OCI-LY1 (cell line): ENCODE measurements around the gene BRCA1.

Experiments used
- CTCF ChIP-seq: fragments of 200-600 bp; sonication (generic), shearing (Covaris generic); IDR thresholded peaks from 2 replicates; pipeline ENCODE4 v1.5.1; 2017; ENCODE audit warnings: mild to moderate bottlenecking, antibody characterized with exemption, low read length, moderate library complexity, mixed read lengths
- EZH2 ChIP-seq: fragments of 200-600 bp; sonication (generic), shearing (Covaris generic); IDR thresholded peaks from 2 replicates; pipeline ENCODE4 v1.8.0; 2017; ENCODE audit warnings: borderline replicate concordance, mixed run types, mild to moderate bottlenecking, antibody characterized with exemption, low read length, moderate library complexity, mixed read lengths

DNA sequence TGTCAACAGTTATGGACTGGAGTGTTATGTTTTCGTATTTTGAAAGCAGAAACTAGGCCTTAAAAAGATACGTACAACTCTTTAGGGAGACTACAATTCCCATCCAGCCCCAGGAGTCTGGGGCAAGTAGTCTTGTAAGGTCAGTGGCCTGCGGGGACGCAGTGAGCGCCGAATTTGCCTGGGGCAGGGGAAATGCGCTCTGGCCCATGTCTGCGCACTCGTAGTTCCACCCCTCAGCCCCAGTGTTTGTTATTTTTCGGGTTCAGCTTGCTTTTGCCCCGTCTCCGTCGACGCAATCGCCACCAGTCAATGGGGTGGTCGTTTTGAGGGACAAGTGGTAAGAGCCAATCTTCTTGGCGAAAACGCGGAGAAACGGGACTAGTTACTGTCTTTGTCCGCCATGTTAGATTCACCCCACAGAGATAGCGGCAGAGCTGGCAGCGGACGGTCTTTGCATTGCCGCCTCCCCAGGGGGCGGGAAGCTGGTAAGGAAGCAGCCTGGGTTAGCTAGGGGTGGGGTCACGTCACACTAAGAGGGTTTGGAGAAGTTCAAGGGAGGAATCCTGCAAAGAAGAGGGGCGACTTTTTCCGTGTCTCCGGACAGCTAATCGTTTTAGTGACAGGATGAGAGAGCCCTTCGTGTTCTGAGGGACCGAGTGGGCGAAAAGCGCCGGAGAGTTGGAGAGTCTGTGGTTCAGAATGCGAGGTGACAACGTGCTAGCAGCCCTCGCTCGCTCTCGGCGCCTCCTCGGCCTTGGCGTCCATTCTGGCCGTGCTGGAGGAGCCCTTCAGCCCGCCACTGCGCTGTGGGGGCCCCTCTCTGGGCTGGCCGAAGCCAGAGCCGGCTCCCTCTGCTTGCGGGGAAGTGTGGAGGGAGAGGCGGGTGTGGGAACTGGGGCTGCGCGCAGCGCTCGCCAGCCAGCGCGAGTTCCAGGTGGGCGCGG lies 1.1 kb upstream of the BRCA1 start:
- no peak for TF ChIP-seq CTCF
- no peak for TF ChIP-seq EZH2
